ENCODE results near the gene LCN2. TPM values are rescaled to one million over a fixed set of nuclear protein-coding genes. Genes with fewer than 3 reads are reported as not detected.

Gene LCN2
- total RNA-seq, 1 experiment from 2014 or later: not detected

- DNase-seq (ENCODE audit: extremely low read depth, low read depth): no peak
These were observed 34.7 kb upstream of the LCN2 start for GRCh38 chr9:128114326-128115186.

GRCh38 chr9:128115187-128116103, 33.8 kb upstream of the LCN2 start:
- DNase-seq (ENCODE audit: extremely low read depth, low read depth): no peak

DNA sequence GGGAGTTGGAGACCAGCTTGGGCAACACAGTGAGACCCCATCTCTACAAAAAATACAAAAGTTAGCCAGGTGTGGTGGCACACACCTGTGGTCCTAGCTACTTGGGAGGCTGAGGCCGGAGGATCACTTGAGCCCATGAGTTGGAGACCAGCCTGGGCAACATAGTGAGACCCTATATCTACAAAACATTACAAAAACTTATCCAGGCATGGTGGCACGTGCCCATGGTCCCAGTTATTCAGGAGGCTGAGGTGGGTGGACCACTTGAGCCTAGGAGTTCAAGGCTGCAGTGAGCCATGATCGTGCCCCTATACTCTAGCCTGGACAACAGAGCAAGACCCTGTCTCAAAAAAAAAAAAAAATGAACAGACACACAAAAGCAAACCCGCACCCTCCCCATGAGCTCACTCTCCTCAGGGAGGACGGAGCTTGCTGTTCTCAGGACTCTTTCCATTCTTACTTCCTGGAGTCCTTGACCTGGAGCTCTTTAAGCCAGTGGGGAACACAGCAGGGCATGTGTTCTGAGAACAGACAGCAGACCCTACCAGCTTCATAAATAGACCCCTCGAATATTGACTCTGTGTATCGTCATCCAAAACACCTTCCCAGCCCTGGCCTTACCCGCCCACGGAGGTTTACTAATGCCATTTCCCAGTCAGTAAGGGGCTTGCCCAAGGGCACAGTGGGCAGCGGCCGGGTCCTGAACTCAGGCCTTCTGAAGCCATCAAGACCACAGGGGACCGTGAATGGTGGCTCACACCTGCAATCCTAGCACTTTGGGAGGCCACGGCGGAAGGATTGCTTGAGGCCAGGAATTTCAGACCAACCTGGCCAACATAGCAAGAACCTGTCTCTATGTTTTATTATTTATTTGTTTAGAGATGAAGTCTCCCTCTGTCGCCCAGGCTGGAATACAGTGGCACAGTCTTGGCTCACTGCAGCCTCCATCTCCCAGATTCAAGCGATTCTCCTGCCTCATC, 32.9 kb upstream of the LCN2 start:
- no peak for DNase-seq (ENCODE audit: extremely low read depth, low read depth)

GRCh38 chr9:128117613-128118471, 31.4 kb upstream of the LCN2 start:
- DNase-seq (ENCODE audit: extremely low read depth, low read depth): peak; percentile 90

DNA sequence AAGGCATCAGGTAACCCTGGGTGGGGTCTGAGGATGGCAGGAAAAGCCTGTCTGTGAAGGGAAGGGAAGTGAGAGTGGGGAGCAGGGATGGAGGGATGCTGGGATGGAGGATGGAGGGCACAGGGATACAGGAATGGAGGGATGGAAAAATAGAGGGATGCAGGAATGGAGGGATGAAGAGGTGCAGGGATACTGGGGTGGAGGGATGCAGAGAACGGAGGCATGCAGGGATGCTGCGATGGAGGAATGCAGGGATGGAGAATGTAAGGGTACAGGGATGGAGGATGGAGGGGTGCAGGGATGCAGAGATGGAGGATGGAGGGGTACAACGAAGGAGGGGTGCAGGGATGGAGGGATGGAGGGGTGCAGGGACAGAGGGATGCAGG, 30.8 kb upstream of the LCN2 start:
- no peak for DNase-seq (ENCODE audit: extremely low read depth, low read depth)

DNA sequence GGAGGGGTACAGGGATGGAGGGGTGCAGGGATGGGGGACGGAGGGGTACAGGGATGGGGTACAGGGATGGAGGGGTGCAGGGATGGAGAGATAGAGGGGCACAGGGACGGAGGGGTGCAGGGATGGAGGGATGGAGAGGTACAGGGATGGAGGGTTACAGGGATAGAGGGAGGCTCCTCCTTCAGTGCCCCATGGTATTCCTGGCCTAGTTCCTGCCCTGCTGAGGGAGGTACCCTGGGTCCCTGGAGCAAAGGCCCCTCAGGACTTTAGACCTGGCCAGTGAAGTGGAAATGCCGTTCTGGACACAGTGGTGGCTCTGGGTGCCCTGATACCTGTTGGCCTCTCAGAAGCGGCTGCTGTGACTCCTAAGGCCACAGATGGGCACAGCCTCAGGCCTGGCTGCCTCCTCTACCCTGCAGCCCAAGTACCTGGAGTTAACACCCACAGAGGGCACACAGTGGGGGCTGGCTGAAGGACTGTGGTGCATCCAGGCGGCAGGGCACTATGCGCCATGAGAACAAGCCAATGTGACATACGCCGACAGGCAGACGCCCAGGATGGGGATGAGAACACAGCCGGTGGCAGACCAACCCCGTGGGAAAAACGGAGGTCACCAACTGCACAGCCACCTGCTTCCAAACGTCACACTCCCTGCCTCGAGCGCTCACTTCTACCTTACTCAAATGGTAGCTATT, 30.1 kb upstream of the LCN2 start:
- DNase-seq (ENCODE audit: extremely low read depth, low read depth): no peak

GRCh38 chr9:128120061-128120740, 29.1 kb upstream of the LCN2 start:
- DNase-seq (ENCODE audit: extremely low read depth, low read depth): no peak

- no peak for DNase-seq (ENCODE audit: extremely low read depth, low read depth)
These were observed 28.4 kb upstream of the LCN2 start for GRCh38 chr9:128120741-128121465.

DNA sequence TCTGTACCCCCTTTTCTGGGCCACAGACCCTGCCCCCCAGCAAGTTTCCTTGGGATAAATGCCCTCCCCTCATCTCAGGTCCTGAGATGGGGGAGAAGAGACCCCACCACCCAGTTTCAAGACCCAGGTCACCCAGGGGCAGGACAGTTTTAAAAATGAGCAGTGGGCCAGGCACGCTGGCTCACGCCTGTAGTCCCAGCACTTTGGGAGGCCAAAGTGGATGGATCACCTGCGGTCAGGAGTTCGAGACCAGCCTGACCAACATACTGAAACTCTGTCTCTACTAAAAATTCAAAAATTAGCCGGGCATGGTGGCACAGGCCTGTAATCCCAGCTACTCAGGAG, 27.8 kb upstream of the LCN2 start:
- no peak for DNase-seq (ENCODE audit: extremely low read depth, low read depth)

- DNase-seq (ENCODE audit: extremely low read depth, low read depth): no peak
These were observed 27.1 kb upstream of the LCN2 start for GRCh38 chr9:128121924-128122808.

DNA sequence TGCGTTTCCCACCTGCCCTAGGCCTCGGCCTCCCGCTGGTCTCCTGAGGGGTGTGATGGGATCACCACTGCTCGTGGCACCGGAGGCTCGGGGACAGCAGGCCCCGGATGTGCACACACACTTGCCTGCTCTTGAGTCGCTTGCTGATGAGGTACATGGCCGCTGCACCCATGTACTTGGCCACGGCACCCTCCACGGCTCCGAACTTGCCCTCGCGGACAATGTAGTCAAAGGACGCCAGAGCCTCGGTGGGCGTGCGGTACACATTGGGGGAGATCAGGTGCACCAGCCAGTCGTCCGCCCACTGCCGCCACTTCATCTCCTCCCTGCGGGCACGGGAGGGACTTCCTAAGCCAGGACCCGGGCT, 26.5 kb upstream of the LCN2 start:
- no peak for DNase-seq (ENCODE audit: extremely low read depth, low read depth)

GRCh38 chr9:128123451-128124080, 25.7 kb upstream of the LCN2 start:
- DNase-seq (ENCODE audit: extremely low read depth, low read depth): no peak

- DNase-seq (ENCODE audit: extremely low read depth, low read depth): no peak
These were observed 24.8 kb upstream of the LCN2 start for GRCh38 chr9:128124451-128124850.

- peak; percentile 48 for DNase-seq (ENCODE audit: extremely low read depth, low read depth)
These were observed 24.2 kb upstream of the LCN2 start for GRCh38 chr9:128124873-128125579.

GRCh38 chr9:128125580-128126354, 23.5 kb upstream of the LCN2 start:
- no peak for DNase-seq (ENCODE audit: extremely low read depth, low read depth)
